ENCODE results near the gene DRC3. TPM values are rescaled to one million over a fixed set of nuclear protein-coding genes. Genes with fewer than 3 reads are reported as not detected.

DRC3 gene
- polyA plus RNA-seq, 3 donors, result 0.43 to 3.1 (median 1.9) TPM

- WGBS, 3 donors, result 77 to 92% (median 88%) methylated on average over 5 of the region's 5 CpGs
Observed at GRCh38 chr17:17960500-17961030, 12.1 kb upstream of the DRC3 start.

GRCh38 chr17:17963066-17963465, 9.6 kb upstream of the DRC3 start:
- 79 to 87% (median 85%) methylated on average over 4 of the region's 4 CpGs for WGBS, 3 donors
- H3K27ac ChIP-seq (ENCODE audit: low read depth, low read length), result no peak overlapping the region

More at GRCh38 chr17:17960500-17961030, 12.1 kb upstream of the DRC3 start:
- no peak overlapping the region for H3K27ac ChIP-seq (ENCODE audit: low read depth, low read length)

GRCh38 chr17:17963694-17964436, 8.8 kb upstream of the DRC3 start:
- no peak overlapping the region for H3K27ac ChIP-seq (ENCODE audit: low read depth, low read length)
- WGBS, 3 donors, result 73 to 82% (median 76%) methylated on average over 7 of the region's 7 CpGs

- 73 to 90% (median 87%) methylated on average over 4 of the region's 4 CpGs for WGBS, 3 donors
- H3K27ac ChIP-seq (ENCODE audit: low read depth, low read length), result no peak overlapping the region
Observed at GRCh38 chr17:17964710-17965109, 8.0 kb upstream of the DRC3 start.

GRCh38 chr17:17965152-17965721, 7.4 kb upstream of the DRC3 start:
- 89 to 94% (median 91%) methylated on average over 2 of the region's 2 CpGs for WGBS, 3 donors
- no peak overlapping the region for H3K27ac ChIP-seq (ENCODE audit: low read depth, low read length)

GRCh38 chr17:17966399-17966798, 6.3 kb upstream of the DRC3 start:
- H3K27ac ChIP-seq (ENCODE audit: low read depth, low read length), result no peak overlapping the region
- WGBS, 3 donors, result 74 to 88% (median 87%) methylated on average over 3 of the region's 3 CpGs

- WGBS, 3 donors, result 20 to 50% (median 42%) methylated on average over 1 of the region's 1 CpG
- no peak overlapping the region for H3K27ac ChIP-seq (ENCODE audit: low read depth, low read length)
Observed at GRCh38 chr17:17970699-17971430, 1.8 kb upstream of the DRC3 start.

- WGBS, 3 donors, result 1 to 5% (median 2%) methylated on average over 13 to 33 of the region's 33 CpGs
- no peak overlapping the region for H3K27ac ChIP-seq (ENCODE audit: low read depth, low read length)
Observed at GRCh38 chr17:17971431-17972125, 1.1 kb upstream of the DRC3 start.

- no peak overlapping the region for H3K27ac ChIP-seq (ENCODE audit: low read depth, low read length)
- 3% methylated on average over 13 of the region's 13 CpGs for WGBS, 3 donors
Observed at GRCh38 chr17:17972952-17973254, 241 bp downstream of the DRC3 start.

- no peak overlapping the region for H3K27ac ChIP-seq (ENCODE audit: low read depth, low read length)
- 55 to 77% (median 58%) methylated on average over 8 of the region's 8 CpGs for WGBS, 3 donors
Observed at GRCh38 chr17:17975436-17975835, 2.8 kb downstream of the DRC3 start.

- WGBS, 3 donors, result 85 to 92% (median 85%) methylated on average over 10 of the region's 10 CpGs
- no peak overlapping the region for H3K27ac ChIP-seq (ENCODE audit: low read depth, low read length)
Observed at GRCh38 chr17:17976931-17977570, 4.4 kb downstream of the DRC3 start.

GRCh38 chr17:17978481-17979424, 6.1 kb downstream of the DRC3 start:
- no peak overlapping the region for H3K27ac ChIP-seq (ENCODE audit: low read depth, low read length)
- 84 to 87% (median 84%) methylated on average over 13 to 14 of the region's 14 CpGs for WGBS, 3 donors

- 78 to 91% (median 83%) methylated on average over 3 of the region's 3 CpGs for WGBS, 3 donors
- H3K27ac ChIP-seq (ENCODE audit: low read depth, low read length), result no peak overlapping the region
Observed at GRCh38 chr17:17979778-17980177, 7.1 kb downstream of the DRC3 start.

GRCh38 chr17:17981330-17981729, 8.7 kb downstream of the DRC3 start:
- WGBS, 3 donors, result 86 to 91% (median 89%) methylated on average over 8 to 9 of the region's 9 CpGs
- H3K27ac ChIP-seq (ENCODE audit: low read depth, low read length), result no peak overlapping the region

- 88 to 95% (median 92%) methylated on average over 9 of the region's 9 CpGs for WGBS, 3 donors
- no peak overlapping the region for H3K27ac ChIP-seq (ENCODE audit: low read depth, low read length)
Observed at GRCh38 chr17:17982801-17983200, 10.1 kb downstream of the DRC3 start.

GRCh38 chr17:17983376-17983775, 10.7 kb downstream of the DRC3 start:
- no peak overlapping the region for H3K27ac ChIP-seq (ENCODE audit: low read depth, low read length)
- WGBS, 3 donors, result 76 to 86% (median 79%) methylated on average over 6 of the region's 6 CpGs

GRCh38 chr17:17983776-17984175, 11.1 kb downstream of the DRC3 start:
- WGBS, 3 donors, result 90 to 95% (median 93%) methylated on average over 6 of the region's 6 CpGs
- no peak overlapping the region for H3K27ac ChIP-seq (ENCODE audit: low read depth, low read length)
